K562 treated with DMSO at 1 percent for 24 hours (cell line): ENCODE measurements around the gene ANKRD36B. TPM values are rescaled to one million over a fixed set of nuclear protein-coding genes. Genes with fewer than 3 reads are reported as not detected.

Source experiments
- total RNA-seq: library from RNA; unstranded; fragments of 300-600 nt; gene quantifications from 2 replicates; pipeline ENCODE4 v1.2.3, GENCODE V29; 2022; ENCODE audit warnings: low read depth; ENCODE audit not compliant: insufficient read depth

ANKRD36B gene
- 2.2 and 4.1 TPM in 2 replicates for total RNA-seq

DNA sequence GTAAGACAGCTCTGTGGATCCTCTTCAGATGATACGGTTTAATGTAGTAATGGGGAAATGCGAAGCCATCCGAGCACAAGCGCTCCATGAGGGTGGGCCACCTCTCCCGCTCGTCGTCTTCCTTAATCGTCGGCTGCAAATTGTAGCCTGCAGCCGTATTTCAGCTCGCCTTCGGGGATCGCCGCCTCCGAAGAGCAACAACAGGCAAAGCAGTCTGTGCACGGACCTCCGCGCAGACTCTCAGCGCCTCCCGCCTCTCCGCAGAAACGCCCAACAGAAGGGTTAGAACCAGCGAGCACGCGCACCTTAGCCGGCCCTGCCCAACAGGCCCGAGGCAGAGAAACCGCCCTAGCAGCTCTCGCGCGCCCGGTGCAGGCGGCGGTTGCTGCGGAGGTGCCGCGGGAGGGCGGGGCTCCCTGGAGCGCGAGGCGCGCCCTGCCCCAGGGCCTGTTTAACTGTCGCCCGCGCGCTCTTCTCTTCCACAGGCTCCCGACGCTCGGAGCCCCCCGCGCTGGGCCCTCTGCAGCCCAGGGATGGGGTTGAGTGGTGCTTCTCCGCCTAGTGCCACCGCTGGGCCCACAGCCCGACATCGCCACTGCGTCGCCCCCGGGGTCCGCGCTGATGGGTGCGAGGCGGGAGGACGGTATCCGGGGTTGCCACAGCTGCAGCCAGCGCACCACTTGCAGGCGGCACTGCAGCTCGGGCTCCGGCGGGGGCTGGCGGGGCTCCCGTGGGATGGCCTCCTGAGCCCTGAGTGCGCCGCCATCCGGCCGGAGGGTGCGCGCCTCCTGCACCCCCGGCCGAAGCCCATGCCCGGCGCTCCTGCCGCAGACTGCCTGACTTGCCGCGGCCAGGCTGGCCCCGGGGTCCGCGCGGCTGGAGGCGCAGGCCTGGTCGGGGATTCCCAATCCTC, at the start of gene ANKRD36B:
ANKRD36B (minus strand) TSS at position 280 of the 913 bp plus-strand sequence; CDS start at position 88, 192 bp downstream.

Other genes starting within 250 kb of the ANKRD36B start
- gene COX5B, start 56.2 kb upstream of the ANKRD36B start, total RNA-seq, result 367 and 388 TPM in 2 replicates
- gene ACTR1B, start 74.2 kb upstream of the ANKRD36B start, total RNA-seq, result 88.8 and 109 TPM in 2 replicates
- 1.9 and 4.4 TPM in 2 replicates for gene C2orf92, start 79.8 kb upstream of the ANKRD36B start, total RNA-seq
- 0.54 and 1.3 TPM in 2 replicates for gene ZAP70, start 123.7 kb upstream of the ANKRD36B start, total RNA-seq